Activated effector memory CD4-positive, alpha-beta T cell treated with Interleukin-2 at 50 U/mL for 16 hours (primary cell): ENCODE data around the gene CCR3.

Experiments
- DNase-seq: peaks from one replicate; pipeline ENCODE4 v3.0.0-alpha.2; 2020

Gene CCR3

DNA sequence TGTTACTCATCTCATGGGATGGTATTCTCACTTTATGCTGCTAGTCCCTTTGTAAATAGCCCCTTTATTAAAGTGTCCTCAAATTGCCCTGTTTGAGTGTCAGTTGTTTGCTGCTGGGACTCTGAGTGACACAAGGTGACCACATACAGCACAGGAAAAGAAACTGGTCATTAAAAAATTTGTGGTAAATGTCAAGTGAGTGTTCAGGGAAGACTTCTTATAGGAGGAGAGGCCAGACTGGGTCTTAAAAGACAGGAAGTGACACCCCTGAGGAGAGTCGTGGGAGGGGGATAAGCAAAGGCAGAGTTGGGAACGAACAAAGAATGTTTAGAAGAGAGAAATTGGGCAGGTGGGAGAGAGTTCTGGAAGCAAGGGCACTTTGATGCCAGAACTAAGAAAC, 35.2 kb downstream of the CCR3 start:
- DNase-seq, result no peak

- DNase-seq, result no peak
Observed at GRCh38 chr3:46278816-46279672, 36.8 kb downstream of the CCR3 start.

DNA sequence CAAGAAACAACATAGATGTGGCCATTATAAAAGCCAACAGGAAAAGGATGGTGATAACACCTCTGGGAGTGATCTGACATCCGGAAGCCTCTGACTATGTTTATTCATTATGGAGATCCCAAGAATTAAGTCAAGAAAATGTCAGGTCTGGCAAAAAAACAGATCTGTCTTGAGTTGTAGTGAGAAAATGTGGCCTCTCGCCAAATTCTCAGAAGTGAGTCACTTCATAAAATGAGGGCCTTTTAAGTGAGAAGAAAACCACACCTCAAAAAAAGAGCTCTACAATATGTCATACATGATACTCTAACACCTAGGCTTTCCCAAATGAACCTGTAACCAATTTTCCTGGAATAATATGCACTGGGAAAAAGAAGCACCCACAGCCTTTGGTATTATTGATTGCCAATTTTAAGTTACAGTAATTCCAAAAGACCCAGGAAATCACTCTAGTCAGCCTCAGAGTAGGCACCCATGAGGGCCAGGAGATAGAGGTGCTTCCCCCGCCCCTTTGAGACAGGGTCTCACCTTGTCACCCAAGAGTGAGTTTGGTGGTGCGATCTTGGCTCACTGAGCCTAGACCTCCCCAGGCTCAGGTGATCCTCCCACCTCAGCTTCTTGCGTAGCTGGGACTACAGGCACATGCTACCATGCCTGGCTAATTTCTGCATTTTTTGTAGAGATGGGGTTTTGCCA, 38.0 kb downstream of the CCR3 start:
- no peak for DNase-seq

- no peak for DNase-seq
Observed at GRCh38 chr3:46281551-46281950, 39.3 kb downstream of the CCR3 start.

DNA sequence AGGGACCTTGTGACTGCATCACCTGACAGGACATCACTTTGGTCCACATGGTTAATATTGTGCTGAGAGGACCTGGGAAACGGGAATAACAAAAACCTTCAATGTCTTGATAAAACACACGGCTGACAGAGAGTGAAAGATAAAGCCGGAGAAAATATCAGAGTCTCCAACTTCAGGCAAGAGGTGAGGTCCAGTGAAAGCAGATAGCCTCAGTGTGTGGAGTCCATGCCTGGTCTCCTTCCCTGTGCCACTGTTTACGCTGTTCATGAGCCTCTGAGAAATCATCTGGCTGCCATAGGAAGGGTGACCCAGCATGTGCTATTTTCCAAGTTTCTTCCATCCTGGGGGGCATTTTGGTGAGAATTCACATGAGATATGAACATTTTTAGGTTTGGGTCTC, 39.8 kb downstream of the CCR3 start:
- no peak for DNase-seq

DNA sequence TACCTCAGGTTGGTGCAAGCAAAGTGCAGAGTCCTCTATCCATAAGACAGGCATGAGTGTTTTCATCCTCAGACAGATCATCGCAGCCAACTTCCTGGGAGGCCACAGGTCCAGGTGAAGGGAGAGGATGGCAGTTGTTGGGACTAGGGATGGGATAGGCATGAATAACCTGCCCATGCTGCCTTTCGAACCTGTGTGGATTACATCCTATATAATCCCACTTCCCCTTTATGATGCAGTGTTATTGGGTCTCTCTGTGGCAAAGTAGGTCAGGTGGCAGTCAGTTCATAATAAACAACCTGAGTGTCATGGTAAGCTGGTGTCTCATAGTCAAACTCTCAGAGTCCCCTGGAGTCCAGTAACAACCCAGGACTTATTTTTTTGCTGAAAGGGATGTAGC, 40.4 kb downstream of the CCR3 start:
- DNase-seq, result no peak

- no peak for DNase-seq
Observed at GRCh38 chr3:46283881-46284450, 41.7 kb downstream of the CCR3 start.

DNA sequence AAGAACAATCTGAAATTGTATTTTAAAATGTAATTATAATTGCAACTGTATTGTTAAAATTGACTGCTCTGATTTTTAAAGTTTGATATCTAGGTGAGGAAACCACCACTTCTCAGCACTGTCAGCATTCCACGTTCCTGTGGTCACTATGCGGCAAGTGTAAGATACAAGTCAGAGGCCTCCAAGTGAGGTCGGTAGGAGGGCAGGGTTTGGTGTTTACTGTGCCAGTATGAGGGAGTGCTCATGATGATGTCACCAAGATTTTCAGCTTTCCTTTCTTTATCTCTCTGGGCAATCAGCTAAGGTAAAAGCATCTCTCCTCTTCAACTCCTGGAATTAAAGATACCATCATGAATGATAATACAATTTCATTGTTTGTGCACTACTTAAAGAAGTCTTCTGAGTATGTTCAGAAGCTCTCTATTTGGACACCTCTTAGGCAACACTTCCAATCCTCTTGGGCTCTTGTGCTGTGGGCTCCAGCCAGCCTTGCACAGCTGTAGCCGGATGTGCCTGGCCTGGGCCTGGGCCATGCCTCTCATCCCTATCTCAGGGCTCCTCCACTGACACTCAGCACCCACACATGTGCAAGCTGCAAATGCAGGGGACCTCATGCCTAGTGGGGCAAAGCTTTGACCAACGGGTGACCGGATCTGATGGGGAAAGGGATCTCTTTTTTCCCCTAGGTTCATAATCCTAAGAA, 42.9 kb downstream of the CCR3 start:
- no peak for DNase-seq

- no peak for DNase-seq
Observed at GRCh38 chr3:46285931-46286619, 43.8 kb downstream of the CCR3 start.

- DNase-seq, result no peak
Observed at GRCh38 chr3:46286947-46287565, 44.8 kb downstream of the CCR3 start.

- no peak for DNase-seq
Observed at GRCh38 chr3:46289551-46289950, 47.3 kb downstream of the CCR3 start.

DNA sequence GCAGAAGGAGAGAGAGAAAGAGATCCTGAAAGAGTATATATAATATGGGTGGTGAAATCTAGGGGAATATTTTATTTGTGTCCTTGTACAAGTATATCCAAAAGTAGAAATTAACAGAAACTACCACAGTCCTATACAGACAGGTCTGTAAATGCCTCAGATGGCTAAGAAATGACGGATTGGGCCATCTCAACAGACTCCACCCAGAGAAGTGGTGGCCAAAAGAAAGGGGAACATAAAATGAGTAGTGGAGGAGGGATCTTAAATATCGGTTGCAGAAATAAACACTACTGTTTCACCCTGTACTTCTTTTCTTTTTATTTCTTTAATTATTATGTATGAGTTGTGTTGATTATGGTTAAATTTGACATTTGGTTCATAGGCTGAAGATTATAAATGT, 47.7 kb downstream of the CCR3 start:
- DNase-seq, result no peak

GRCh38 chr3:46291046-46291445, 48.8 kb downstream of the CCR3 start:
- no peak for DNase-seq

DNA sequence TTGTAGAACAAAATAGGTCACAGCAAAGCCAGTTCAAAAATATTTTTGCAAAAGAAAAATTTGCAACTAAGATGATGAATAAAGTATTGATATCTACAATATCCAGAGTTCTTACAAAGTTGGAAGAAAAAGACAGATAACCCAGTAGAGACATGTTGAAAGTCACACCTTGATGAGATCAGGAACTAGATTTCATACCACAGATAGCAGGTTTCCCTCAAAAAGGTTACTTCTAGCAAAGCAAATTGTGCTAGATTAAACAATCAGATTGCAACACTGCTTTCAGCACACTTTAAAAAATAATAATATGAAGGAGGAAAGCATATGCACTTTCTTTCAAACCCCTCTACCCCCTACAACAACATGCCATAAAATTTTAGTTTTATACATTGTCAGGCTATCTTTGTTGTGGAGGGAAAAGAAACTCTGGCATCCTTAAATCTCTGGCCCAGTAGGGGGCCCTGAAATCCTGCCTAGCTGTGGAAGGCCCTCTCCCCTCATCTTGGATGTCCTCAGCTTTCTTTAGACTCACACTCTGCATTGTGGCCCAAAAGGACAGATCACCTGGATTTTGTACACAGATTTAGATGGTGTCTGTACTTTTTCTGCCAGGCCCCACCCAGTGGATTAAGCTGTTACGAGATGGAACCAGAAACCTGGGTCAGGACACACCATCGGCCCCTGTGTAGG, 50.9 kb downstream of the CCR3 start:
- no peak for DNase-seq

- no peak for DNase-seq
Observed at GRCh38 chr3:46293991-46294833, 52.0 kb downstream of the CCR3 start.

- DNase-seq, result no peak
Observed at GRCh38 chr3:46296826-46297225, 54.6 kb downstream of the CCR3 start.

GRCh38 chr3:46297658-46298423, 55.6 kb downstream of the CCR3 start:
- no peak for DNase-seq

- no peak for DNase-seq
Observed at GRCh38 chr3:46298871-46299607, 56.8 kb downstream of the CCR3 start.
